ENCODE measurements around the gene TRPM3. TPM values are rescaled to one million over a fixed set of nuclear protein-coding genes. Genes with fewer than 3 reads are reported as not detected.

The TRPM3 gene
- total and polyA plus RNA-seq, 4 donors: 0.07 to 0.89 (median 0.67) TPM

- no peak overlapping the region for H3K4me3 ChIP-seq (ENCODE audit: low read depth in 1 of 3, low read length in 3 of 3)
- TF ChIP-seq CTCF (IDR thresholded peaks at IDR 0.05; ENCODE audit: low read depth, low read length, missing input control) (no peak), ATF3 (IDR thresholded peaks at IDR 0.05) (no peak), FOXA1 (IDR thresholded peaks at IDR 0.05) (no peak), SP1 (IDR thresholded peaks at IDR 0.05) (no peak), TAF1 (conservative IDR thresholded peaks at IDR 0.05) (no peak), NR2F2 (IDR thresholded peaks at IDR 0.05) (no peak)
- TF ChIP-seq, protein P1, sequence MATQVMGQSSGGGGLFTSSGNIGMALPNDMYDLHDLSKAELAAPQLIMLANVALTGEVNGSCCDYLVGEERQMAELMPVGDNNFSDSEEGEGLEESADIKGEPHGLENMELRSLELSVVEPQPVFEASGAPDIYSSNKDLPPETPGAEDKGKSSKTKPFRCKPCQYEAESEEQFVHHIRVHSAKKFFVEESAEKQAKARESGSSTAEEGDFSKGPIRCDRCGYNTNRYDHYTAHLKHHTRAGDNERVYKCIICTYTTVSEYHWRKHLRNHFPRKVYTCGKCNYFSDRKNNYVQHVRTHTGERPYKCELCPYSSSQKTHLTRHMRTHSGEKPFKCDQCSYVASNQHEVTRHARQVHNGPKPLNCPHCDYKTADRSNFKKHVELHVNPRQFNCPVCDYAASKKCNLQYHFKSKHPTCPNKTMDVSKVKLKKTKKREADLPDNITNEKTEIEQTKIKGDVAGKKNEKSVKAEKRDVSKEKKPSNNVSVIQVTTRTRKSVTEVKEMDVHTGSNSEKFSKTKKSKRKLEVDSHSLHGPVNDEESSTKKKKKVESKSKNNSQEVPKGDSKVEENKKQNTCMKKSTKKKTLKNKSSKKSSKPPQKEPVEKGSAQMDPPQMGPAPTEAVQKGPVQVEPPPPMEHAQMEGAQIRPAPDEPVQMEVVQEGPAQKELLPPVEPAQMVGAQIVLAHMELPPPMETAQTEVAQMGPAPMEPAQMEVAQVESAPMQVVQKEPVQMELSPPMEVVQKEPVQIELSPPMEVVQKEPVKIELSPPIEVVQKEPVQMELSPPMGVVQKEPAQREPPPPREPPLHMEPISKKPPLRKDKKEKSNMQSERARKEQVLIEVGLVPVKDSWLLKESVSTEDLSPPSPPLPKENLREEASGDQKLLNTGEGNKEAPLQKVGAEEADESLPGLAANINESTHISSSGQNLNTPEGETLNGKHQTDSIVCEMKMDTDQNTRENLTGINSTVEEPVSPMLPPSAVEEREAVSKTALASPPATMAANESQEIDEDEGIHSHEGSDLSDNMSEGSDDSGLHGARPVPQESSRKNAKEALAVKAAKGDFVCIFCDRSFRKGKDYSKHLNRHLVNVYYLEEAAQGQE (IDR thresholded peaks at IDR 0.05): no peak
- H3K9ac ChIP-seq (ENCODE audit: low read depth in 1 of 2, low read length in 2 of 2): no peak overlapping the region
- WGBS: 87% methylated on average over 3 of the region's 3 CpGs
- DNase-seq (ENCODE audit: low spot score): no peak
- no peaks in the 10 kb centered on the region for H3K4me1 ChIP-seq (ENCODE audit: control insufficient read depth in 4 of 4, insufficient read depth in 4 of 4, low read length in 3 of 4)
- H3K36me3 ChIP-seq (ENCODE audit: control insufficient read depth in 4 of 4, insufficient read depth in 3 of 4, low read depth in 1 of 4, low read length in 3 of 4): no peaks in the 10 kb centered on the region
- H3K9me3 ChIP-seq (ENCODE audit: control insufficient read depth in 4 of 4, low read length in 3 of 4): no peaks in the 10 kb centered on the region
- H3K27me3 ChIP-seq (ENCODE audit: control insufficient read depth in 4 of 4, insufficient read depth in 4 of 4, low read length in 3 of 4): no peaks in the 10 kb centered on the region
- H3K27ac ChIP-seq (ENCODE audit: low read depth in 1 of 2, low read length in 2 of 2): no peak overlapping the region
Measured at GRCh38 chr9:70668751-70669150, 452.7 kb downstream of the TRPM3 start.

GRCh38 chr9:70658765-70659164 lies 462.7 kb downstream of the TRPM3 start:
- H3K4me1 ChIP-seq (ENCODE audit: control insufficient read depth in 4 of 4, insufficient read depth in 4 of 4, low read length in 3 of 4): no peaks in the 10 kb centered on the region
- H3K9ac ChIP-seq (ENCODE audit: low read depth in 1 of 2, low read length in 2 of 2): no peak overlapping the region
- H3K9me3 ChIP-seq (ENCODE audit: control insufficient read depth in 4 of 4, low read length in 3 of 4): no peaks in the 10 kb centered on the region
- no peaks in the 10 kb centered on the region for H3K27me3 ChIP-seq (ENCODE audit: control insufficient read depth in 4 of 4, insufficient read depth in 4 of 4, low read length in 3 of 4)
- H3K4me3 ChIP-seq (ENCODE audit: low read depth in 1 of 3, low read length in 3 of 3): no peak overlapping the region
- H3K36me3 ChIP-seq (ENCODE audit: control insufficient read depth in 4 of 4, insufficient read depth in 3 of 4, low read depth in 1 of 4, low read length in 3 of 4): no peaks in the 10 kb centered on the region
- no peak for TF ChIP-seq CTCF (IDR thresholded peaks at IDR 0.05; ENCODE audit: low read depth, low read length, missing input control)
- TF ChIP-seq YY1 (IDR thresholded peaks at IDR 0.05): no peak
- TF ChIP-seq HNF4A (conservative IDR thresholded peaks at IDR 0.05): no peak
- TF ChIP-seq JUND (IDR thresholded peaks at IDR 0.05): no peak
- TF ChIP-seq RAD21 (IDR thresholded peaks at IDR 0.05): no peak
- no peak overlapping the region for H3K27ac ChIP-seq (ENCODE audit: low read depth in 1 of 2, low read length in 2 of 2)
- no peak for DNase-seq (ENCODE audit: low spot score)

Measured in liver (tissue), 9 donors.